Measurements from ENCODE around the gene CYP4F2.
"Not testable (repeated sequence)": the region's sequence is repeated elsewhere in the genome, so short reads cannot be mapped to it uniquely, and the experiment has no call there.

Gene CYP4F2

GRCh38 chr19:15897026-15897737, 692 bp downstream of the CYP4F2 start:
- no peak overlapping the region for H3K4me3 ChIP-seq (ENCODE audit: low read depth, low read length)
- TF ChIP-seq, protein P1, sequence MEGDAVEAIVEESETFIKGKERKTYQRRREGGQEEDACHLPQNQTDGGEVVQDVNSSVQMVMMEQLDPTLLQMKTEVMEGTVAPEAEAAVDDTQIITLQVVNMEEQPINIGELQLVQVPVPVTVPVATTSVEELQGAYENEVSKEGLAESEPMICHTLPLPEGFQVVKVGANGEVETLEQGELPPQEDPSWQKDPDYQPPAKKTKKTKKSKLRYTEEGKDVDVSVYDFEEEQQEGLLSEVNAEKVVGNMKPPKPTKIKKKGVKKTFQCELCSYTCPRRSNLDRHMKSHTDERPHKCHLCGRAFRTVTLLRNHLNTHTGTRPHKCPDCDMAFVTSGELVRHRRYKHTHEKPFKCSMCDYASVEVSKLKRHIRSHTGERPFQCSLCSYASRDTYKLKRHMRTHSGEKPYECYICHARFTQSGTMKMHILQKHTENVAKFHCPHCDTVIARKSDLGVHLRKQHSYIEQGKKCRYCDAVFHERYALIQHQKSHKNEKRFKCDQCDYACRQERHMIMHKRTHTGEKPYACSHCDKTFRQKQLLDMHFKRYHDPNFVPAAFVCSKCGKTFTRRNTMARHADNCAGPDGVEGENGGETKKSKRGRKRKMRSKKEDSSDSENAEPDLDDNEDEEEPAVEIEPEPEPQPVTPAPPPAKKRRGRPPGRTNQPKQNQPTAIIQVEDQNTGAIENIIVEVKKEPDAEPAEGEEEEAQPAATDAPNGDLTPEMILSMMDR (IDR thresholded peaks at IDR 0.05; ENCODE audit: borderline replicate concordance, insufficient read depth, low read depth, low read length) = no peak

- H3K4me3 ChIP-seq (ENCODE audit: low read depth, low read length) = no peak overlapping the region
- TF ChIP-seq, protein P1 (IDR thresholded peaks at IDR 0.05; ENCODE audit: borderline replicate concordance, insufficient read depth, low read depth, low read length) = no peak
Measured at GRCh38 chr19:15895876-15896430, 1.9 kb downstream of the CYP4F2 start.

GRCh38 chr19:15894359-15894758, 3.5 kb downstream of the CYP4F2 start:
- no peak overlapping the region for H3K4me3 ChIP-seq (ENCODE audit: low read depth, low read length)
- TF ChIP-seq, protein P1 (IDR thresholded peaks at IDR 0.05; ENCODE audit: borderline replicate concordance, insufficient read depth, low read depth, low read length) = no peak

DNA sequence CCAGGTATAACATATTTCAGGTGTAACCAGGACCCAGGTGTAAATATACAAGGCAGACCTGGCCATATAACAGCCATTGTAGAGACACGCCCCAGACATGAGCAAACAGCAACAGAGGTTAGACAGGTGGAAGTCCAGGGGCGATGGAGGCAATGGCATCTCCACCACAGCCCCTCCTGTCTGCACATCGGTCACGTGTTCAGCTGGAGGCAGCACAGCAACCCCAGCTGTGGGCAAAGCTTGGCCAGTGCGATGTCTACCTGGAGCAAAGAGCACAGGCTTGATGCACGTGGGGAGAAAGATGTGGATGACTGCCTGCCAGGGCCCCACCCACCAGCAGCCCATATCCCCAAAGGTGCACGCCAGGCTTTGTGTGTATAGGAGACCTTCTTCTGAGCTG, 4.4 kb downstream of the CYP4F2 start:
- H3K4me3 ChIP-seq (ENCODE audit: low read depth, low read length) = no peak overlapping the region
- TF ChIP-seq, protein P1 (IDR thresholded peaks at IDR 0.05; ENCODE audit: borderline replicate concordance, insufficient read depth, low read depth, low read length) = no peak

DNA sequence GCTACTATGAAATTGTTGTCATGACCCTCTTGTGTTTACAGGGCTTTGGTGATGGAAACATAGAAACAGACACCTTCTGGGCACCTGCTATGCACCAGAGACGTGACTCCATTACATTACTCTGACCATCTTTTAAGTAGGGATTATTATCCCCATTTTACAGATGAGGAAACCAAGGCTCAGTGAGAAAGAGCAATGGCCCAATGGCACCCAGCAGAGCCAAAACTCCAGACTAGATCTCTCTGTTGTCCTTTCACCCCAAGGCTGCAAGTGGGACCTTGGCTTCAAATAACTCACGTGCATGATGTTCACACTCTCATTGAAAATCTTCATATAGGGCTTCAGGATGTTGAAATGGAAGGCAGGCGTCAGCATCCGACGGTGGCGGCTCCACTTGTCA, 5.9 kb downstream of the CYP4F2 start:
- H3K4me3 ChIP-seq (ENCODE audit: low read depth, low read length) = no peak overlapping the region
- TF ChIP-seq, protein P1 (IDR thresholded peaks at IDR 0.05; ENCODE audit: borderline replicate concordance, insufficient read depth, low read depth, low read length) = no peak

DNA sequence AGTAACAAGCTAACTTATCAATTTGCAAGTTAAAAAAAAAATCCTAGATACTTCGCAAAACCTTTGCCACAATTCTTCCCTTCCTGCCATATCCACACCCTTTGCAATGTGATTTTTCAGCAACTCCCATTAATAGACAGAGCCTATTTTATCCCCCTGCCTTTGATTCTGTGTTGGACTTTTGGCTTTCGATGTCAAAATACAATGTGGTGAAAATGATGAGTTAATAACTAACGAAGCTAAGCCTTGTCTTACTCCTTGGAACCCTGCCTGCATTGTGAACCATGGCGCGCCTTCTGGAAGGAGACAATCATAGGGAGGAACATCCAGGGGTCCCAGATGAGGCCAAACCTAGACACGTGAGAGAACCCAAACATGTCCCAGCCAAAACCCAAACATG, 6.4 kb downstream of the CYP4F2 start:
- no peak overlapping the region for H3K4me3 ChIP-seq (ENCODE audit: low read depth, low read length)
- TF ChIP-seq, protein P1 (IDR thresholded peaks at IDR 0.05; ENCODE audit: borderline replicate concordance, insufficient read depth, low read depth, low read length) = no peak

- H3K4me3 ChIP-seq (ENCODE audit: low read depth, low read length) = not testable (repeated sequence)
Measured at GRCh38 chr19:15889339-15889738, 8.5 kb downstream of the CYP4F2 start.

Measured in GM12875 (cell line).